T-helper 1 cell treated with Interleukin-12 subunit alpha and Interleukin-12 subunit beta and Interleukin-4 antibody, amounts not matched to agents 30 ng/mL and 1 ng/mL, for 36 hours (primary cell): ENCODE data around the gene SLC30A3. TPM values are rescaled to one million over a fixed set of nuclear protein-coding genes. Genes with fewer than 3 reads are reported as not detected.
"Not testable (repeated sequence)": the region's sequence is repeated elsewhere in the genome, so short reads cannot be mapped to it uniquely, and the experiment has no call there.

Source experiments
- intact Hi-C: fragments of 100-400 bp; cut with micrococcal nuclease; formaldehyde crosslinking; loops from one replicate; pipeline ENCODE4 v1.15.1; 2024
- total RNA-seq: library from RNA; stranded (reverse); gene quantifications from 2 replicates; pipeline ENCODE4 v1.2.3, GENCODE V29; 2022

Gene SLC30A3
- total RNA-seq, result 0.64 and 0.68 TPM in 2 replicates

GRCh38 chr2:27262379-27263286 lies at the start of gene SLC30A3:
Gene SLC30A3, minus strand, starts transcription at chr2:27263047. Its CDS starts 141 bp downstream, at chr2:27262906.
- intact Hi-C loops, result loop anchor here (1.0 to 5.0 kb wide), 6 partner anchors 50 to 290 kb away; partner anchors contain the start of genes ATRAID, IFT172, KHK and MAPRE3

- intact Hi-C loops, result no loop called here
These were observed 49.3 kb upstream of the SLC30A3 start for GRCh38 chr2:27312152-27312551.

GRCh38 chr2:27309651-27310050 lies 46.8 kb upstream of the SLC30A3 start:
- intact Hi-C loops, result no loop called here

- intact Hi-C loops, result no loop called here
These were observed 45.6 kb upstream of the SLC30A3 start, which contains the start of gene UCN for GRCh38 chr2:27308359-27308881. Gene UCN, minus strand, starts transcription at chr2:27308445. Its CDS starts 550 bp downstream, at chr2:27307895.

- intact Hi-C loops, result no loop called here
These were observed 44.9 kb upstream of the SLC30A3 start for GRCh38 chr2:27307545-27308358.

GRCh38 chr2:27307287-27307544 lies 44.4 kb upstream of the SLC30A3 start:
- intact Hi-C loops, result no loop called here

GRCh38 chr2:27306573-27307286 lies 43.9 kb upstream of the SLC30A3 start:
- intact Hi-C loops, result no loop called here

GRCh38 chr2:27306136-27306535 lies 43.3 kb upstream of the SLC30A3 start:
- intact Hi-C loops, result no loop called here

- intact Hi-C loops, result no loop called here
These were observed 42.7 kb upstream of the SLC30A3 start for GRCh38 chr2:27305516-27305915.

- intact Hi-C loops, result no loop called here
These were observed 41.8 kb upstream of the SLC30A3 start for GRCh38 chr2:27304488-27305240.

- intact Hi-C loops, result loop anchor here (1.0 to 2.0 kb wide), 8 partner anchors 20 to 457 kb away; partner anchors contain the start of genes ATRAID, EIF2B4, MPV17 and SLC5A6
These were observed 40.5 kb upstream of the SLC30A3 start for GRCh38 chr2:27303093-27304025.

GRCh38 chr2:27300606-27301005 lies 37.8 kb upstream of the SLC30A3 start:
- intact Hi-C loops, result not testable (repeated sequence)

GRCh38 chr2:27298391-27299080 lies 35.7 kb upstream of the SLC30A3 start:
- intact Hi-C loops, result no loop called here

GRCh38 chr2:27297195-27297594 lies 34.3 kb upstream of the SLC30A3 start:
- intact Hi-C loops, result no loop called here

- intact Hi-C loops, result no loop called here
These were observed 33.6 kb upstream of the SLC30A3 start for GRCh38 chr2:27296481-27296880.

- intact Hi-C loops, result no loop called here
These were observed 32.1 kb upstream of the SLC30A3 start for GRCh38 chr2:27294928-27295327.

- intact Hi-C loops, result no loop called here
These were observed 29.0 kb upstream of the SLC30A3 start for GRCh38 chr2:27291865-27292264.

GRCh38 chr2:27290549-27290948 lies 27.7 kb upstream of the SLC30A3 start:
- intact Hi-C loops, result no loop called here

GRCh38 chr2:27288610-27289009 lies 25.8 kb upstream of the SLC30A3 start:
- intact Hi-C loops, result no loop called here
